Diencephalon (tissue), 1 donor: ENCODE results near the gene PPP1R18. TPM values are rescaled to one million over a fixed set of nuclear protein-coding genes. Genes with fewer than 3 reads are reported as not detected.

Source experiments
- small RNA-seq: library from RNA; depleted of rRNA; stranded (forward); fragments of <200 nt; gene quantifications from one replicate; pipeline ENCODE3, GENCODE V24; 2014
- total RNA-seq: library from RNA; depleted of rRNA; stranded (reverse); fragments of >200 nt; gene quantifications from one replicate; pipeline ENCODE4 v1.2.3, GENCODE V29; 2014

PPP1R18 gene
- total RNA-seq: 26.8 TPM

DNA sequence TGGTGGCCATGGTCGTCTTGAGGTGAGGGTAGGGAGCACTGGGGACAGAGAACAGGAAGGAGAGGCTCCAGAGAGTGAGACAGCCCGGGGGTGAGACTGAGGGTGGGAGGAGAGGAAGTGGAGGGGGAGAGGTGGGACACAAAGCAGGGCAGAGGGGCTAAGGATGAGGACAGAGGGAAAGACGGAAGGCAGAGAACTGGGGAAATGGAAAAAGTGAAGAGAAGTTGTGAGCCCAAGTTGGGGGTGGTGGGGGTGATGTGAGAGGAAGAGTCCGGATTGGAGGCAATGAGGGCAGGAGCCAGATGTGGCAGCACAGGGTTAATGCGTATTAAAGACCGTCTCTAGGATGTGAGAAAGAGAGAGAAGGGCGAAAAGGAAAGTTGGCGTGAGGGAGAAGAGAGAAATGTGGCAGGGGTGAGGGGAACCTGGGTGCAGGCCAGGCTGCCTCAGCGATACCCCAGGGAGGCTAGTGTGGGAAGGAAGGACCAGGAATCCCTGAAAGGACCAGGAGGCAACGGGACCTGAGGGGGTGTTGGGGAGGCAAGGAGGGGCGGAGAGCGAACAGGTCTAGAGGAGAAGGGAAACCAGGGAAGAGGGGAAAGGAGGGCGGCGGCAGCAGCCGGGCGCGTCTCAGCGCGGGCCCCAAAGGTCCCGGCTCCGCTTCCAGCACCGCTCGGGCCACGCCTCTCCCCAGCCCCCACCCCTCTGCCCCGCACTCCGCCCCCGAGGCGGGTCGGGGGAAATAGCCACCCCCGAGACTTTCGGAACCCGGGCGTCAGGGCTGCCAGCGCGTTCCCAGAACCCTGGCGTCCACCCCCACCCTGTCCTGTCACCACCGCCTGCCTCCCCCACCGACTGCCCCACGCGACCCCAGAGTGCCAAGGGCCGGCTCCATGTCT is at the start of gene PPP1R18:
Gene PPP1R18, minus strand, starts transcription at position 637 of the 899 bp plus-strand sequence. Its CDS starts 627 bp downstream, at position 10.

GRCh38 chr6:30719791-30720737 is 33.6 kb upstream of the PPP1R18 start, which contains the start of gene TUBB:
Gene TUBB, plus strand, starts transcription at chr6:30720352. Its CDS starts 155 bp downstream, at chr6:30720507.

DNA sequence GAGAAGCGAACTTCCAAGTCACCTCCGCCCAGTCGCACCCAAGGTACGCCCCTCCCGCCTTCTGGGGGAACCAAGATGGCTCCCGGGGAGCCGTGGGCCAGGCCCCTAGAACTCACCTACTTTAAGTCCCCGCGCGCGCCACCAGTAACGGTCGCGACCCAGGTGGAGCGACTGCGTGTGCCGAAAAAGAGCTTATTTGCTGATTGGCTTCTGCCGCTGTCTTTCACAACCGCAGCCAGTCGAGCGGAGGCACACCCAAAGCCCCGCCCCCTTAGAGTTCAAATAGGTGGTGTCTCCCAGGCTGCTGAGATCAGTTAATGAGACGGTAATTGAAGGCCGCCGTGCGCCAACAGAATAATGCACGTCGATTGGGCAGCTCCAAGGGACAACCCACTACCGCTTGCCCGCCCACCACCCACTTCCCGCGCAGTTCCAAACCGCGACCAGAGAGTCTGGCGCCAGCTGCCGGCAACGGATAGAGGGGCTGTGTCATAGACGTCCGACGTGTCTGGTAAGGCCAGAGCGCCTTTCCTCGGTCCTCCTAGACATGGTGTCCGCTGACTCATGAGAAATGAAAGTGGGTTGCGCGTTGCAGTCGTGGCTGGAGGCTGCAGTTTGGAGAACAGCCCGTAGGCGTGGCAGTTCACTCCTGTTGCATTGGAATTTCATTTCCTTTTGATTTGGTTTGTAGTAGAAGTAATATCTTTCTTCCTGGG is 30.8 kb upstream of the PPP1R18 start, which contains the start of gene MDC1:
Gene MDC1, minus strand, starts transcription at position 153 of the 716 bp plus-strand sequence. CDS start 2,106 bp downstream, outside the sequence.

DNA sequence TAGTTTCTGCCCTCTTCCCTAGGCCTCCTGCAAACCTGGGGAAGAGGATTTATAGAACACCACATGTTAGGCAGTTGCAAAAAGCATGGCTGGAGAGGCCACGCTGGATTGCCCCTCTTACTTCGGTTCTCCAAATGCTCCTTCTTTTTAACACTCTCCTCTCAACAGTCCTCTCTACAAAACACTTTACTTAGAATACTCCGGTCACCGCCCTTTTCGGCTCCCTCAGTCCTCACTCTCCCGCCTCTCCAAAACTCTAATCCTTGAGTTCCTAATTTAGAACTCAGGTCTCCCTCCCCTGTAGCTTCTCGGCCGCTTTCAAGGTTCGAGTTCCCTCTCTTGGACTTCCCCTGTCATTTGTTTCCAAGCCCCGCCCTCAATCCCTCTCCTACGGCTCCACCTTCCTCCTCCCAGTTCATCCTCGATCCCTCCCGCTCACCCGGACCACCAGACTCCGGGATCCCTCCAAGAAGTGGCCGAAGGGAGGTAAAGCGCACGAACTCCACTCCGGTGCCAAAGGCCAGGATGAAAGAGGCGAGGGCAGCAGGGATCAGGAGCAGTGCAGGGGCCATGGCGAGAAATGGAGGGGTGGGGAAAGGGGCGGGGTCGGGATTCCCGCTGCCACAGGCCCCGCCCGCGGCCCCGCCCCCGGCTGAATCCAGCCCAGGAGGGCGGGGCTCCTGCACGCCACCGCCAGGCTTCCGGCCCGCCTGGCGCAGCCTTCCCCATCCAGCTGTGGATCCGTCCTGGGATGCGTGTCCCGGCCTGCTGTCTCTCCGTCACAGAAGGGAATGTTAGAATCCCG is 4.2 kb upstream of the PPP1R18 start, which contains the start of gene NRM:
Gene NRM, minus strand, starts transcription at position 582 of the 805 bp plus-strand sequence. Its CDS starts 10 bp downstream, at position 572.

DNA sequence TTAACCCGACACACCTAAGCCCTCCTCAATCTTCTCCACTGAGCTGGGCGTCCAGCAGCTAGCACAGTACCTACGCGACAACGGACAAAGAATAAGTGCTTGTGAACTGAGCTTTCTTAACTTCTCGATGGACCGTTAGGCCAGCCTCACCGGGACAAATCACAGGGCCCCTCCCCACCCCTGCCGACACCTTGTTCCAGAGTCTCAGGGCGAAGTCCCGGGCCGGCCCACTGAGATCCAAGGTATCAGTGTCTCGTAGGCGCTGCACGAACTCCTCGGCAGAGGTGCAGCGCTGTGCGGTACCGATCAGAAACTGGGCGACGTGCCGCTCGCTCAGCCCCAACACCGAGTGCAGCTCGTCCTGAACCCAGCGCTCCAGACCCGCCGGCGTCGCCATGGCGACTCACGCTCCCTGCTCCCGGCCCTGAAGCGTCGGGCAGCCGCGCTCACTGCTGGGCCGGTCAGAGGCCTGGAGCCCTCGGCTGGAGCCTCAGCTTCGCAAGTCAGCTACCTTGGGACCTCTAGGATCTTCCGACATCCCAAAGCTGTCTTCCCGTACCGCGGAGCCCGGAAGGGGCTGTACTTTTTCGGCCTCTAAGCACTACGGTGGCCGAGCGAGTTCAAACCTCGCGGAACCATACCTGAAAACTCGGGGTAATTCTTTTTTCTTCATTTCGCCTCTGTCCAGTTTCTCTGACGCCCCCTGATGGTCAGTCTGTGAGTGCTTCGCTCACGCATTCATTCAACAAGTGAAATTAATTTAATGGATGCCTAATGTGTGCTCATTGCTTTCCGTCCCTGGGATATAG is 13.8 kb downstream of the PPP1R18 start, which contains the start of gene DHX16:
Gene DHX16, minus strand, starts transcription at position 562 of the 809 bp plus-strand sequence. Its CDS starts 165 bp downstream, at position 397.

DNA sequence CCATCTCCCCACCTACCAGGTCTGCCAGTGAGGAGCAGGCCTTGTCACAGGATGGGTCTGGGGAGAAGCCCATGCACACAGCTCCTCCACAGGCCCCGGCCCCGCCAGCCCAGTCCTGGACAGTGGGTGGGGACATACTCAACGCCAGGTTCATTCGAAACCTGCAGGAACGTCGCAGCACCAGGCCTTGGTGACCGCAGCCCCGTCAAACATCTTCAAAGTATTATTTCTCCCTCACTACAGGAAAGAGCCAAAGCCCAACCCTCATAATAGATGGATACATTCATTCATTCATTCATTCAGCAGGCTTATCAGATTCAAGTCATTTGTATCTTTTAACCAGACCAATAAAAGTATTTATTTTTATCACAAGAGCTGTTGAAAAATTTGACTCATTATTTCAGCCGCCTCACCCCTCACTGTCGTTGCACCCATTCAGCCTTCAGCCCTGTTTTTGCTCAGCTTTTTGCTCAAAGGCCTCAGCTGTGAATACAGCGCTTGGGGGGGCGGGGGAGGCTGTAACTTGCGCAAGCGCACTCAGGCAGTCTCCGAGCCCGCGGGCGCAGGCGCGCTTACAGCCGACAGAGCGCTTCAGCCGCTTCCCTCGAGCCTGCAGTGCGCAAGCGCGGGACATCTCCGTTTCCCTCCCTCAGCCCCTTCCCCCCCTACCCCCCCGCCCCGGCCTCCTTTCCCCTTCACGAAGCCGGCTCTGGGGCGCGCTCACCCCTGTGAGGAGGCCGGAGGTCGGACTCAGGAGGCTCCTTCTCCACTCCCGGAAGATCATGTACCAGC is 39.8 kb downstream of the PPP1R18 start, which contains the start of gene C6orf136:
Gene C6orf136, plus strand, starts transcription at position 684 of the 792 bp plus-strand sequence. Its CDS starts 99 bp downstream, at position 783.

GRCh38 chr6:30626484-30627366 is 59.7 kb downstream of the PPP1R18 start, which contains the start of gene ATAT1:
Gene ATAT1, plus strand, starts transcription at chr6:30626874.

Small RNAs within 50 kb of the gene (small RNA-seq; reads per million reads assigned to genes)
- gene RF00019: not detected

Other genes starting within 250 kb of the PPP1R18 start
- 44.1 TPM for gene HLA-E, start 197.1 kb downstream of the PPP1R18 start, total RNA-seq
- gene GNL1, start 130.2 kb downstream of the PPP1R18 start, total RNA-seq: 49.4 TPM
- 13.4 TPM for gene PRR3, start 129.3 kb downstream of the PPP1R18 start, total RNA-seq
- 36.0 TPM for gene ABCF1, start 115.2 kb downstream of the PPP1R18 start, total RNA-seq
- gene PPP1R10, start 69.4 kb downstream of the PPP1R18 start, total RNA-seq: 32.1 TPM
- gene MRPS18B, start 68.8 kb downstream of the PPP1R18 start, total RNA-seq: 84.4 TPM
- 55.1 TPM for gene ATAT1, start 59.8 kb downstream of the PPP1R18 start, total RNA-seq
- gene C6orf136, start 39.5 kb downstream of the PPP1R18 start, total RNA-seq: 12.0 TPM
- gene DHX16, start 13.6 kb downstream of the PPP1R18 start, total RNA-seq: 21.7 TPM
- gene NRM, start 4.3 kb upstream of the PPP1R18 start, total RNA-seq: 2.1 TPM
- 6.5 TPM for gene MDC1, start 30.6 kb upstream of the PPP1R18 start, total RNA-seq
- 1,178 TPM for gene TUBB, start 33.7 kb upstream of the PPP1R18 start, total RNA-seq
- gene FLOT1, start 56.0 kb upstream of the PPP1R18 start, total RNA-seq: 62.5 TPM
- 3.5 TPM for gene IER3, start 57.9 kb upstream of the PPP1R18 start, total RNA-seq
- 164 TPM for gene DDR1, start 197.9 kb upstream of the PPP1R18 start, total RNA-seq
- gene GTF2H4, start 221.6 kb upstream of the PPP1R18 start, total RNA-seq: 26.5 TPM
- 33.0 TPM for gene VARS2, start 227.6 kb upstream of the PPP1R18 start, total RNA-seq
- gene SFTA2, start 245.5 kb upstream of the PPP1R18 start, total RNA-seq: not detected